ENCODE results near the gene NR2F2. TPM values are rescaled to one million over a fixed set of nuclear protein-coding genes. Genes with fewer than 3 reads are reported as not detected.

Gene NR2F2
- total RNA-seq, 1 donor from 2014 or later: 50.6 TPM

- Histone ChIP-seq H3K27me3 (ENCODE audit: low read depth) (peaks cover 14% of the 10 kb centered on the region), H3K4me1 (peaks cover 17% of the 10 kb centered on the region), H3K4me3 (peak overlapping the region; percentile 71), H3K9me3 (no peaks in the 10 kb centered on the region), H3K36me3 (peaks cover 13% of the 10 kb centered on the region), H3K27ac (peak overlapping the region; percentile 90)
- ATAC-seq (no peak), DNase-seq (no peak)
- no peak for TF ChIP-seq CTCF (IDR thresholded peaks at IDR 0.05)
- intact Hi-C loops (cut with DNase I): no loop called here
These were observed 9.3 kb downstream of the NR2F2 start for GRCh38 chr15:96339619-96340347.

GRCh38 chr15:96340348-96340597 is 9.8 kb downstream of the NR2F2 start:
- H3K27ac ChIP-seq: peak overlapping the region; percentile 90
- peaks cover 19% of the 10 kb centered on the region for H3K27me3 ChIP-seq (ENCODE audit: low read depth)
- intact Hi-C loops (cut with DNase I): no loop called here
- peak overlapping the region; percentile 71 for H3K4me3 ChIP-seq
- peaks cover 9% of the 10 kb centered on the region for H3K36me3 ChIP-seq
- ATAC-seq (no peak), DNase-seq (no peak)
- TF ChIP-seq CTCF (IDR thresholded peaks at IDR 0.05): no peak
- H3K4me1 ChIP-seq: peaks cover 17% of the 10 kb centered on the region
- no peaks in the 10 kb centered on the region for H3K9me3 ChIP-seq

- Histone ChIP-seq H3K4me3 (peak overlapping the region; percentile 71), H3K9me3 (no peaks in the 10 kb centered on the region), H3K36me3 (peaks cover 3% of the 10 kb centered on the region), H3K27me3 (ENCODE audit: low read depth) (peaks cover 25% of the 10 kb centered on the region), H3K27ac (peak overlapping the region; percentile 90), H3K4me1 (peaks cover 17% of the 10 kb centered on the region)
- intact Hi-C loops (cut with DNase I): no loop called here
- ATAC-seq (peak; percentile 54 to 68), DNase-seq (peak; percentile 56)
- no peak for TF ChIP-seq CTCF (IDR thresholded peaks at IDR 0.05)
These were observed 10.4 kb downstream of the NR2F2 start for GRCh38 chr15:96340598-96341512.

GRCh38 chr15:96341513-96342405 is 11.3 kb downstream of the NR2F2 start:
- H3K36me3 ChIP-seq: no peaks in the 10 kb centered on the region
- no peak for TF ChIP-seq CTCF (IDR thresholded peaks at IDR 0.05)
- peak overlapping the region; percentile 90 for H3K27ac ChIP-seq
- peaks cover 27% of the 10 kb centered on the region for H3K27me3 ChIP-seq (ENCODE audit: low read depth)
- peaks cover 17% of the 10 kb centered on the region for H3K4me1 ChIP-seq
- DNase-seq (peak; percentile 39), ATAC-seq (peak; percentile 2 to 9)
- H3K9me3 ChIP-seq: no peaks in the 10 kb centered on the region
- intact Hi-C loops (cut with DNase I): no loop called here
- peak overlapping the region; percentile 71 for H3K4me3 ChIP-seq

GRCh38 chr15:96342406-96343112 is 12.1 kb downstream of the NR2F2 start:
- Histone ChIP-seq H3K27ac (peak overlapping the region; percentile 90), H3K36me3 (no peaks in the 10 kb centered on the region), H3K4me1 (peaks cover 17% of the 10 kb centered on the region), H3K9me3 (no peaks in the 10 kb centered on the region), H3K27me3 (ENCODE audit: low read depth) (peaks cover 32% of the 10 kb centered on the region), H3K4me3 (peak overlapping the region; percentile 71)
- TF ChIP-seq CTCF (IDR thresholded peaks at IDR 0.05): no peak
- ATAC-seq (no peak), DNase-seq (no peak)
- intact Hi-C loops (cut with DNase I): no loop called here
